Ishikawa (cell line): Measurements from ENCODE around the gene RIPOR1.

Experiments used
- CREB1 ChIP-seq: IDR thresholded peaks from 2 replicates; pipeline ENCODE4 v1.6.1; 2012; ENCODE audit warnings: low read depth
- EP300 ChIP-seq: IDR thresholded peaks from 2 replicates; pipeline ENCODE4 v1.6.1; 2012; ENCODE audit warnings: borderline replicate concordance
- MAX ChIP-seq: IDR thresholded peaks from 2 replicates; pipeline ENCODE4 v1.6.1; 2012
- NFIC ChIP-seq: IDR thresholded peaks from 2 replicates; pipeline ENCODE4 v1.6.1; 2012
- RAD21 ChIP-seq: IDR thresholded peaks from 2 replicates; pipeline ENCODE4 v1.6.1; 2012; ENCODE audit warnings: low read depth
- REST ChIP-seq: IDR thresholded peaks from 2 replicates; pipeline ENCODE4 v1.6.1; 2012; ENCODE audit warnings: low read depth, mild to moderate bottlenecking
- YY1 ChIP-seq: IDR thresholded peaks from 2 replicates; pipeline ENCODE4 v1.6.1; 2012; ENCODE audit warnings: low read depth

- TF ChIP-seq CREB1 = no peak
- TF ChIP-seq MAX = no peak
- TF ChIP-seq REST = no peak
- no peak for TF ChIP-seq NFIC
- TF ChIP-seq YY1 = no peak
- no peak for TF ChIP-seq RAD21
- TF ChIP-seq EP300 = no peak
Observed at GRCh38 chr16:67509016-67509415, 19.6 kb upstream of the RIPOR1 start.
